Loucy (cell line): ENCODE data around the gene EFHC2.

ENCODE experiments used
- CTCF ChIP-seq: fragments of 200-600 bp; sonication (generic); conservative IDR thresholded peaks from 2 replicates; pipeline ENCODE4 v1.5.1; 2014; ENCODE audit warnings: mild to moderate bottlenecking, antibody characterized with exemption, low read length
- EZH2phosphoT487 ChIP-seq: fragments of 200-600 bp; IDR thresholded peaks from 2 replicates; pipeline ENCODE4 v1.6.1; 2018; ENCODE audit warnings: antibody characterized with exemption, mild to moderate bottlenecking, moderate library complexity, borderline replicate concordance

GRCh38 chrX:44330227-44330626 is 13.2 kb downstream of the EFHC2 start:
- TF ChIP-seq CTCF (no peak), EZH2phosphoT487 (no peak)
